PC-9 (cell line): ENCODE data around the gene UMAD1. TPM values are rescaled to one million over a fixed set of nuclear protein-coding genes. Genes with fewer than 3 reads are reported as not detected.
A peak's percentile ranks its signal among the peaks of the same experiment; 100 is the strongest.
"Not testable (repeated sequence)": the region's sequence is repeated elsewhere in the genome, so short reads cannot be mapped to it uniquely, and the experiment has no call there.

Experiments
- BruUV-seq: library from RNA; stranded (reverse); fragments of 400-500 nt; replicated peaks from 2 replicates; lab custom pipeline; 2021; lab: Mats Ljungman, UMichigan
- CTCF ChIA-PET: fragments of 300-600 bp; sonication (Branson Sonifier 250); formaldehyde crosslinking; loops from one replicate; lab custom pipeline; 2022; ENCODE audit warnings: antibody characterized with exemption; lab: Charles Lee
- POLR2A ChIA-PET: fragments of 300-600 bp; sonication (Branson Sonifier 250); formaldehyde crosslinking; loops from one replicate; lab custom pipeline; 2022; ENCODE audit warnings: antibody characterized with exemption; ENCODE audit not compliant: unreplicated experiment; lab: Charles Lee
- DNase-seq, 2 experiments: peaks; one replicate each; pipeline versions ENCODE4 v3.0.0 to v3.0.0-alpha.2; 2015 to 2022; ENCODE audit warnings: mixed read lengths in 1 of 2
- H2AFZ ChIP-seq: fragments of 200-600 bp; sonication (generic); 2 replicates; pipeline ENCODE4 v1.8.1; 2017; ENCODE audit warnings: antibody characterized with exemption
- H3F3A ChIP-seq: fragments of 200-600 bp; sonication (generic); 2 replicates; pipeline ENCODE4 v1.8.1; 2017; ENCODE audit warnings: antibody characterized with exemption, mild to moderate bottlenecking, low read depth; ENCODE audit not compliant: insufficient read depth
- H3K27ac ChIP-seq: fragments of 200-600 bp; sonication (generic); 2 replicates; pipeline ENCODE4 v1.6.1; 2016; ENCODE audit warnings: mixed run types
- H3K27me3 ChIP-seq: fragments of 200-600 bp; sonication (generic); 2 replicates; pipeline ENCODE4 v1.6.1; 2016; ENCODE audit warnings: low read depth, mixed run types; ENCODE audit not compliant: insufficient read depth
- H3K36me3 ChIP-seq: fragments of 200-600 bp; sonication (generic); 2 replicates; pipeline ENCODE4 v1.6.1; 2016; ENCODE audit warnings: low read depth, mixed run types
- H3K4me1 ChIP-seq: fragments of 200-600 bp; sonication (generic); replicated peaks from 2 replicates; pipeline ENCODE4 v1.6.1; 2016; ENCODE audit warnings: mixed run types; ENCODE audit not compliant: insufficient read depth
- H3K4me2 ChIP-seq: fragments of 200-600 bp; sonication (generic); 2 replicates; pipeline ENCODE4 v1.6.1; 2017; ENCODE audit warnings: mixed run types
- H3K4me3 ChIP-seq: fragments of 200-600 bp; sonication (generic); 2 replicates; pipeline ENCODE4 v1.6.1; 2016; ENCODE audit warnings: mixed run types
- H3K79me2 ChIP-seq: fragments of 200-600 bp; sonication (generic); 2 replicates; pipeline ENCODE4 v1.6.1; 2017; ENCODE audit warnings: low read depth, mixed run types
- H3K9me2 ChIP-seq: fragments of 200-600 bp; sonication (generic); 2 replicates; pipeline ENCODE4 v1.8.1; 2017; ENCODE audit warnings: mild to moderate bottlenecking; ENCODE audit not compliant: insufficient read depth
- H3K9me3 ChIP-seq: fragments of 200-600 bp; sonication (generic); 2 replicates; pipeline ENCODE4 v1.8.1; 2016; ENCODE audit warnings: low read depth; ENCODE audit not compliant: insufficient read depth
- H4K20me1 ChIP-seq: fragments of 200-600 bp; sonication (generic); 2 replicates; pipeline ENCODE4 v1.8.1; 2017; ENCODE audit not compliant: insufficient read depth
- EZH2 ChIP-seq: fragments of 200-600 bp; sonication (generic); IDR thresholded peaks from 2 replicates; pipeline ENCODE4 v1.8.0; 2017; ENCODE audit warnings: antibody characterized with exemption, low read depth
- intact Hi-C: fragments of 100-400 bp; cut with micrococcal nuclease; formaldehyde crosslinking; loops from one replicate; pipeline ENCODE4 v1.10.0; 2022; ENCODE audit not compliant: unreplicated experiment
- total RNA-seq: library from RNA; stranded (reverse); gene quantifications from 2 replicates; pipeline ENCODE4 v1.2.3, GENCODE V29; 2021
- TF ChIP-seq, protein P1 (sequence below): fragments of 200-600 bp; sonication (generic); conservative IDR thresholded peaks from 2 replicates; pipeline ENCODE4 v1.6.1; 2017; ENCODE audit warnings: mixed run types, antibody characterized with exemption, mild to moderate bottlenecking, moderate library complexity

Gene UMAD1
- total RNA-seq, 1 experiment from 2014 or later, result 20.5 TPM

GRCh38 chr7:7675686-7676085 is 35.1 kb downstream of the UMAD1 start:
- no peak overlapping the region for H3K4me3 ChIP-seq
- H3K79me2 ChIP-seq, result 0 out of 2 replicates have a peak, but pooled peaks cover 8% of the 10 kb centered on the region
- CTCF ChIA-PET, result no interaction called here
- peaks cover 3% of the 10 kb centered on the region; the same call in 1 of the 2 replicates for H3K36me3 ChIP-seq
- intact Hi-C loops, result no loop called here
- no TSS peak for BruUV-seq
- 0 out of 2 replicates have a peak, but pooled peaks cover 4% of the 10 kb centered on the region for H3K9me2 ChIP-seq
- peaks cover 15% of the 10 kb centered on the region for H3F3A ChIP-seq
- POLR2A ChIA-PET, result no interaction called here
- H2AFZ ChIP-seq, result no peak overlapping the region
- H3K27me3 ChIP-seq, result no peaks in the 10 kb centered on the region
- no peaks in the 10 kb centered on the region for H3K9me3 ChIP-seq
- TF ChIP-seq, protein P1, sequence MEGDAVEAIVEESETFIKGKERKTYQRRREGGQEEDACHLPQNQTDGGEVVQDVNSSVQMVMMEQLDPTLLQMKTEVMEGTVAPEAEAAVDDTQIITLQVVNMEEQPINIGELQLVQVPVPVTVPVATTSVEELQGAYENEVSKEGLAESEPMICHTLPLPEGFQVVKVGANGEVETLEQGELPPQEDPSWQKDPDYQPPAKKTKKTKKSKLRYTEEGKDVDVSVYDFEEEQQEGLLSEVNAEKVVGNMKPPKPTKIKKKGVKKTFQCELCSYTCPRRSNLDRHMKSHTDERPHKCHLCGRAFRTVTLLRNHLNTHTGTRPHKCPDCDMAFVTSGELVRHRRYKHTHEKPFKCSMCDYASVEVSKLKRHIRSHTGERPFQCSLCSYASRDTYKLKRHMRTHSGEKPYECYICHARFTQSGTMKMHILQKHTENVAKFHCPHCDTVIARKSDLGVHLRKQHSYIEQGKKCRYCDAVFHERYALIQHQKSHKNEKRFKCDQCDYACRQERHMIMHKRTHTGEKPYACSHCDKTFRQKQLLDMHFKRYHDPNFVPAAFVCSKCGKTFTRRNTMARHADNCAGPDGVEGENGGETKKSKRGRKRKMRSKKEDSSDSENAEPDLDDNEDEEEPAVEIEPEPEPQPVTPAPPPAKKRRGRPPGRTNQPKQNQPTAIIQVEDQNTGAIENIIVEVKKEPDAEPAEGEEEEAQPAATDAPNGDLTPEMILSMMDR, result no peak
- TF ChIP-seq EZH2, result no peak
- H3K4me1 ChIP-seq, result peaks cover 11% of the 10 kb centered on the region
- no peak overlapping the region for H3K4me2 ChIP-seq
- H3K27ac ChIP-seq, result no peak overlapping the region
- H4K20me1 ChIP-seq, result no peaks in the 10 kb centered on the region; the same call in 1 of the 2 replicates
- no peak for DNase-seq

DNA sequence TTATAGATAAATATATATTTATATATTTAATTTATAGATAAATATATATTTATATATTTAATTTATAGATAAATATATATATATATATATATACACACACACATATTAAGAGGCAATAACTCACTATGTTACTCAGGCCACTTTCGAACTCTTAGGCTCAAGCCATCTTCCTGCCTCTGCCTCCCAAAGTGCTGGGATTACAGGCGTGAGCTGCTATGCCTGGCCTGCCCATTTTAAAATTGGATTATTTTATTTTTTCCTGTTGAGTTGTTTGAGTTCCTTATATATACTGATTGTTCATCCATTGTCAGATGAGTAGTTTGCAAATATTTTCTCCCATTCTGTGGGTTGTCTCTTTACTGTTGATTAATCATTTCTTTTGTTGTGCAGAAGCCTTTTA is 39.1 kb downstream of the UMAD1 start:
- intact Hi-C loops, result loop anchor here (2.0 to 5.0 kb wide), 6 partner anchors 81 to 618 kb away; partner anchors contain the start of gene GLCCI1
- Histone ChIP-seq H3K27ac (0 out of 2 replicates have a peak overlapping the region, but pooled peaks have one; percentile 38), H3K4me1 (peaks cover 28% of the 10 kb centered on the region), H3K79me2 (0 out of 2 replicates have a peak, but pooled peaks cover 15% of the 10 kb centered on the region), H3F3A (peaks cover 22% of the 10 kb centered on the region)
- H3K27me3 ChIP-seq, H2AFZ ChIP-seq, H3K9me2 ChIP-seq, BruUV-seq, POLR2A ChIA-PET, H3K9me3 ChIP-seq, CTCF ChIA-PET, H3K4me2 ChIP-seq, H3K4me3 ChIP-seq, H4K20me1 ChIP-seq, H3K36me3 ChIP-seq, DNase-seq: not testable (repeated sequence)

DNA sequence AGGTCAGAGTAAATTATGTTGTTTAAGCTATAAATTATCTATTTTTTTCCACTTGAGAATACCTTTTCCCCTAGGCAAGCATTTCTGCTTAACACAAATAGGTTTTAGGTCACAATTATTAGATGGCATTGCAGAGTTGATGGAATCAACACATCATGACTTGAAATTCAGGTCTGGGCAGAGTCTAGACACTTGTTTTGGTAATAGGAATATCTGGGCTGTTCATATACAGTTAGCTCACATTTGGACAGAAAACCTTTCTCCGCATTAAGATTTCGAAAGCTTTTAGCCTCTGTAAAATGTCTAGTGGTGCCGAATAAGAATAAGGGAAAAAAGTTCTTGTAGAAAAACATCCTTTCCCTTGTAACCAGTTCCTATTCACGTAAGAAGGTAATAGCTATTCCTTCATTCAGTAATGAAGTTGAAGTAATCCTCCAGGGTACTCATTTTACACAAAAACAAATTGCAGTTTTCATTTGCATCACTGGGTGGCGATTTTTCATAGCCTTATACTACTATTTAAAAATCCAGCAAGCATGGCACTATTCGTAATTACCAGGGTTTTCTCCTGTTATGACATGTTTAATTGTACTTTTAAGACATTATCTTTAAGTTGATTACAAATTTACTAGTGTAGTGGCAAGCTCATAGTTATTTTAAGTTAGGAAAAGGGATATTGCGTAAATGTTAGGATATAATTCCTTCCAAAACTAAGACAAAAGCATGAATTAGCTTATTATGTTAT is 40.8 kb downstream of the UMAD1 start:
- POLR2A ChIA-PET, result interaction anchor here (0.6 to 0.7 kb wide), 6 partner anchors 17 to 360 kb away, joined by 3 to 8 read pairs (median 5); no protein-coding TSS in a partner anchor

More for the DNA sequence above, 40.8 kb downstream of the UMAD1 start:
- H2AFZ ChIP-seq, result no peak overlapping the region
- CTCF ChIA-PET, result interaction anchor here (0.6 to 1.7 kb wide), 12 partner anchors 15 to 615 kb away, joined by 3 to 11 read pairs (median 4); partner anchors contain the start of genes GLCCI1 and RPA3
- H3K27ac ChIP-seq, result peak overlapping the region; percentile 38
- no peaks in the 10 kb centered on the region for H4K20me1 ChIP-seq
- H3K27me3 ChIP-seq, result no peaks in the 10 kb centered on the region
- BruUV-seq, result no TSS peak
- TF ChIP-seq EZH2, result no peak
- TF ChIP-seq, protein P1, result peak; percentile 84
- peak overlapping the region; percentile 52 for H3K4me2 ChIP-seq
- H3K36me3 ChIP-seq, result peaks cover 3% of the 10 kb centered on the region; the same call in 1 of the 2 replicates
- H3K4me1 ChIP-seq, result peaks cover 28% of the 10 kb centered on the region
- H3F3A ChIP-seq, result peaks cover 22% of the 10 kb centered on the region
- intact Hi-C loops, result loop anchor here (1.0 to 5.0 kb wide), 7 partner anchors 79 to 616 kb away; partner anchors contain the start of gene GLCCI1
- DNase-seq, result peak; percentile 29 to 82
- H3K9me2 ChIP-seq, result 0 out of 2 replicates have a peak, but pooled peaks cover 4% of the 10 kb centered on the region
- no peaks in the 10 kb centered on the region for H3K9me3 ChIP-seq
- H3K4me3 ChIP-seq, result peak overlapping the region; percentile 11; the same call in 1 of the 2 replicates
- 0 out of 2 replicates have a peak, but pooled peaks cover 15% of the 10 kb centered on the region for H3K79me2 ChIP-seq
